Measurements from ENCODE around the gene SPEF1. TPM values are rescaled to one million over a fixed set of nuclear protein-coding genes. Genes with fewer than 3 reads are reported as not detected.

The SPEF1 gene
- total and polyA plus RNA-seq, 2 of the 13 experiments (the other 11 are each of a cell fraction or from before 2014, with no cell fraction given), result 0.11 to 0.27 TPM

DNA sequence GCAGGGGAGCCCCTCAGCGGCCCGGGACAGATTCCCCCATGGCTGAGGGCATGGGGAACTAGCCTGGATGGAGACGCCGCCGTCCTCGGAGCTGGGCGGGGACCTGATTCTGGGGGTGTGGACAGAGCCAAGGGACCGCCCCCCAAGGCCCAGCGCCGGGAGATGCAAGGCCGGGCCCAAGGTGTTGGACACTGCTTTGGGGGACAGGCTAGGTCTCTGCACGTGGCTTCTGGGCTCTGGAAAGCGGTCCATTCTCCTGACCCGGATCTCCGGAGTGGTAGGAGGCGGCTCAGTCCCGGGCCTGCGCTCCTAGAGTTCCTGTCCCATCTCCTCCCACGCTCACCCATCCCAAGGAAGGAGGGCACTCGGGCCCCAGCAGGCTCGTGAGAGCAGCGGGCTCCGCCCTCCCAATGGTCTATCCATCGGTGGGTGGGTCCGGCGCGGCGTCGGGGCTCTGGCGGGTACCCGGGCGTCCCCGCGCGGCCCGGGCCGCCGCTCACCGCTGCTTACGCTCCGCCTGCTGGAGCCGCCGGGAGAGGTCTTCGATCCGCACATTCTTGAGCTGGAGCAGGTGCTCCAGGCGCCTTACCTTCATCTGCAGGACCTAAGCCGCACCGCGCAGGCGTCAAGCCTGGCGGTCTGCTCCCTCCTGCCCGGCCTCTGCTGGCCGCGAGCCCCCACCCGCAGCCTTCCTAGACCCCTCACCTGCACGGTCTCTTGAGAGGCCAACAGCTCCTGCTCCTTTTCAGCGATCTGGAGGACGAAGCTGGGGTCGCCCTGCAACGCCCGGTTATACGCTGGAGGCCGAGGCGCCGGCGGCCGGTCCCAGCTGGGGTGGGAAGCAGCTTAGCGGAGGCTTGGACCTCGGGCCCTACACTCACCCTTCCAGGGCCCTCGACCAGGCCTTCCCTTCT is 3.3 kb downstream of the SPEF1 start (continued):
- no peak for TF ChIP-seq RBAK (CRISPR knock-in tag; IDR thresholded peaks at IDR 0.05)
- TF ChIP-seq ZNF44 (CRISPR knock-in tag; IDR thresholded peaks at IDR 0.05), result no peak
- TF ChIP-seq CBX5 (CRISPR knock-in tag; IDR thresholded peaks at IDR 0.05; ENCODE audit: borderline replicate concordance), result 0 out of 2 replicates have a peak, but pooled peaks have one; percentile 15
- TF ChIP-seq, protein P1, sequence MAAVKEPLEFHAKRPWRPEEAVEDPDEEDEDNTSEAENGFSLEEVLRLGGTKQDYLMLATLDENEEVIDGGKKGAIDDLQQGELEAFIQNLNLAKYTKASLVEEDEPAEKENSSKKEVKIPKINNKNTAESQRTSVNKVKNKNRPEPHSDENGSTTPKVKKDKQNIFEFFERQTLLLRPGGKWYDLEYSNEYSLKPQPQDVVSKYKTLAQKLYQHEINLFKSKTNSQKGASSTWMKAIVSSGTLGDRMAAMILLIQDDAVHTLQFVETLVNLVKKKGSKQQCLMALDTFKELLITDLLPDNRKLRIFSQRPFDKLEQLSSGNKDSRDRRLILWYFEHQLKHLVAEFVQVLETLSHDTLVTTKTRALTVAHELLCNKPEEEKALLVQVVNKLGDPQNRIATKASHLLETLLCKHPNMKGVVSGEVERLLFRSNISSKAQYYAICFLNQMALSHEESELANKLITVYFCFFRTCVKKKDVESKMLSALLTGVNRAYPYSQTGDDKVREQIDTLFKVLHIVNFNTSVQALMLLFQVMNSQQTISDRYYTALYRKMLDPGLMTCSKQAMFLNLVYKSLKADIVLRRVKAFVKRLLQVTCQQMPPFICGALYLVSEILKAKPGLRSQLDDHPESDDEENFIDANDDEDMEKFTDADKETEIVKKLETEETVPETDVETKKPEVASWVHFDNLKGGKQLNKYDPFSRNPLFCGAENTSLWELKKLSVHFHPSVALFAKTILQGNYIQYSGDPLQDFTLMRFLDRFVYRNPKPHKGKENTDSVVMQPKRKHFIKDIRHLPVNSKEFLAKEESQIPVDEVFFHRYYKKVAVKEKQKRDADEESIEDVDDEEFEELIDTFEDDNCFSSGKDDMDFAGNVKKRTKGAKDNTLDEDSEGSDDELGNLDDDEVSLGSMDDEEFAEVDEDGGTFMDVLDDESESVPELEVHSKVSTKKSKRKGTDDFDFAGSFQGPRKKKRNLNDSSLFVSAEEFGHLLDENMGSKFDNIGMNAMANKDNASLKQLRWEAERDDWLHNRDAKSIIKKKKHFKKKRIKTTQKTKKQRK (IDR thresholded peaks at IDR 0.05; ENCODE audit: low read length), result no peak
- TF ChIP-seq ZNF841 (CRISPR knock-in tag; IDR thresholded peaks at IDR 0.05; ENCODE audit: borderline replicate concordance), result no peak
- TF ChIP-seq, protein P2, sequence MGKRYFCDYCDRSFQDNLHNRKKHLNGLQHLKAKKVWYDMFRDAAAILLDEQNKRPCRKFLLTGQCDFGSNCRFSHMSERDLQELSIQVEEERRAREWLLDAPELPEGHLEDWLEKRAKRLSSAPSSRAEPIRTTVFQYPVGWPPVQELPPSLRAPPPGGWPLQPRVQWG (CRISPR knock-in tag; IDR thresholded peaks at IDR 0.05; ENCODE audit: borderline replicate concordance, low read depth), result no peak
- TF ChIP-seq PCBP1 (IDR thresholded peaks at IDR 0.05; ENCODE audit: borderline replicate concordance, low read depth, low read length), result 0 out of 2 replicates have a peak, but pooled peaks have one; percentile 32
- peak; percentile 28 for TF ChIP-seq YY1 (IDR thresholded peaks at IDR 0.05; ENCODE audit: insufficient read depth, insufficient replicate concordance, low read depth, low read length)
- peak; percentile 15; the same call in 1 of the 2 replicates for TF ChIP-seq FOXA3 (CRISPR knock-in tag; IDR thresholded peaks at IDR 0.05)
- TF ChIP-seq ZMYM4 (CRISPR knock-in tag; IDR thresholded peaks at IDR 0.05), result peak; percentile 6; the same call in 1 of the 2 replicates
- TF ChIP-seq MXD4 (CRISPR knock-in tag; IDR thresholded peaks at IDR 0.05), result no peak
- no peak for TF ChIP-seq RERE (CRISPR knock-in tag; IDR thresholded peaks at IDR 0.05; ENCODE audit: low read depth)
- no peak for TF ChIP-seq ZFP1 (CRISPR knock-in tag; IDR thresholded peaks at IDR 0.05)
- TF ChIP-seq, protein P3, sequence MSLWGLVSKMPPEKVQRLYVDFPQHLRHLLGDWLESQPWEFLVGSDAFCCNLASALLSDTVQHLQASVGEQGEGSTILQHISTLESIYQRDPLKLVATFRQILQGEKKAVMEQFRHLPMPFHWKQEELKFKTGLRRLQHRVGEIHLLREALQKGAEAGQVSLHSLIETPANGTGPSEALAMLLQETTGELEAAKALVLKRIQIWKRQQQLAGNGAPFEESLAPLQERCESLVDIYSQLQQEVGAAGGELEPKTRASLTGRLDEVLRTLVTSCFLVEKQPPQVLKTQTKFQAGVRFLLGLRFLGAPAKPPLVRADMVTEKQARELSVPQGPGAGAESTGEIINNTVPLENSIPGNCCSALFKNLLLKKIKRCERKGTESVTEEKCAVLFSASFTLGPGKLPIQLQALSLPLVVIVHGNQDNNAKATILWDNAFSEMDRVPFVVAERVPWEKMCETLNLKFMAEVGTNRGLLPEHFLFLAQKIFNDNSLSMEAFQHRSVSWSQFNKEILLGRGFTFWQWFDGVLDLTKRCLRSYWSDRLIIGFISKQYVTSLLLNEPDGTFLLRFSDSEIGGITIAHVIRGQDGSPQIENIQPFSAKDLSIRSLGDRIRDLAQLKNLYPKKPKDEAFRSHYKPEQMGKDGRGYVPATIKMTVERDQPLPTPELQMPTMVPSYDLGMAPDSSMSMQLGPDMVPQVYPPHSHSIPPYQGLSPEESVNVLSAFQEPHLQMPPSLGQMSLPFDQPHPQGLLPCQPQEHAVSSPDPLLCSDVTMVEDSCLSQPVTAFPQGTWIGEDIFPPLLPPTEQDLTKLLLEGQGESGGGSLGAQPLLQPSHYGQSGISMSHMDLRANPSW (CRISPR knock-in tag; IDR thresholded peaks at IDR 0.05; ENCODE audit: borderline replicate concordance), result no peak
- peak; percentile 35; the same call in 1 of the 2 replicates for TF ChIP-seq SP5 (CRISPR knock-in tag; IDR thresholded peaks at IDR 0.05; ENCODE audit: borderline replicate concordance, low read depth)
- 0 out of 2 replicates have a peak, but pooled peaks have one; percentile 52 for TF ChIP-seq ZNF224 (CRISPR knock-in tag; IDR thresholded peaks at IDR 0.05)
